Tibial artery (tissue), 4 donors: ENCODE measurements around the gene GPHA2.
A peak's percentile ranks its signal among the peaks of the same experiment; 100 is the strongest.

Experiments
- DNase-seq, 2 donors: peaks; one replicate each; pipeline ENCODE4 v3.0.0-alpha.2; 2019
- H3K27ac ChIP-seq, 2 donors: fragments of 200-600 bp; sonication (generic) in 1 of 2; 1 replicate in 1 of 2; 2 replicates in 1 of 2; pipeline ENCODE4 v1.5.1; 2018 to 2019; ENCODE audit warnings: mild to moderate bottlenecking in 1 of 2
- H3K27me3 ChIP-seq, 2 donors: fragments of 200-600 bp; sonication (generic) in 1 of 2; one replicate each; pipeline versions ENCODE4 v1.5.1 to v1.6.0; 2016 to 2019
- H3K36me3 ChIP-seq, 3 donors: fragments of 200-600 bp; sonication (generic) in 2 of 3; one replicate each; pipeline ENCODE4 v1.5.1; 2016 to 2019; ENCODE audit warnings: mild to moderate bottlenecking in 2 of 3
- H3K4me1 ChIP-seq, 4 donors: fragments of 200-600 bp; sonication (generic) in 2 of 4; 1 replicate in 3 of 4; 2 replicates in 1 of 4; pipeline ENCODE4 v1.5.1; 2016 to 2019
- H3K4me3 ChIP-seq, 2 donors: fragments of 200-600 bp; sonication (generic) in 1 of 2; 1 replicate in 1 of 2; 2 replicates in 1 of 2; pipeline ENCODE4 v1.5.1; 2018 to 2019; ENCODE audit warnings: mild to moderate bottlenecking in 2 of 2
- H3K9me3 ChIP-seq, 3 donors: fragments of 200-600 bp; sonication (generic) in 1 of 3; one replicate each; pipeline ENCODE4 v1.5.1; 2016 to 2019
- CTCF ChIP-seq, 2 experiments: fragments of 200-600 bp in 1 of 2; fragments of 450-650 bp in 1 of 2; IDR thresholded peaks; one replicate each; pipeline ENCODE4 v1.5.1; 2017 to 2019; ENCODE audit warnings: antibody characterized with exemption in 2 of 2, mild to moderate bottlenecking in 1 of 2, moderate library complexity in 1 of 2
- intact Hi-C: fragments of 100-400 bp; cut with DNase I; formaldehyde crosslinking; loops from one replicate; pipeline ENCODE4 v1.15.0; 2023; ENCODE audit warnings: low total_unique reads

The GPHA2 gene

DNA sequence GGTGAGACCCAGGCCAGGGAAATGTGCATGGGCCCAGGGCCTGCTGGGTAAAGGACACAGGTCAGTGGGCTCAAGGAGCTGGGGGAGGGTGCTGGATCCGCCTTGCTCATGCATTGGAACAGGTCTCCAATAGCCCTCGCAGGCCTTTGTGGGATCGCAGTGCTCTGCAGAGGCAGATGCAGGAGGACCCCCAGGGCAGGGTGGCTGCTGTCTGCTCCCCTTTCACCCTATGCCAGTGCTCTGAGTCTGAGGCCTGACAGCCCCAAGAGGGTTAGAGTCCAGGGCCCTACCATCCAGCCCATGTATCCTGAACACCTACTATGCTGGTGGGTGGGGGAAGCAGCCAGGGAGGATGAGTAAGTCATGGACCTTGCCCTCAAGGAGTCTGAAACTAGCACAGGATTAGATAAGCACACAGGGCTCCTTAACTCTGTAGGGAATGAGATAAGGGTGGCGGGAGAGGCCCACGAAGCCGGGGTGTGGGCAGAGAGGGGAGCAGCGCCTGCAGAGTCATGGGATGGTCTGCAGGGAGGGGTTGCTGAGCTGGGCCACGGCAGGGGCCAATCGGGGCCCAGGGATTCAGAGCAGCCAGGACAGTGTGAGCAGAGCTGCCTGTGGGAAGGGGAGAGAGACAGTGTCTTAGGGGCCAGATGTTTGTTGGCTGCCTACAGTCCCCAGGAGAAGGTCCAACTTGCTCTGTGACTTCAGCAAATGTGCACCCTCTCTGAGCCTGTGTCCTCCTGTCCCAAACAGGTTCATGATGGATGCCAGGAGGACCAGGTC, 46.8 kb downstream of the GPHA2 start:
- DNase-seq, result no peak
- Histone ChIP-seq H3K4me1 (peaks cover 0 to 21% (median 8%) of the 10 kb centered on the region in 4 donors), H3K27ac (no peak overlapping the region), H3K27me3 (no peaks in the 10 kb centered on the region), H3K9me3 (no peaks in the 10 kb centered on the region), H3K4me3 (no peak overlapping the region), H3K36me3 (no peaks in the 10 kb centered on the region)
- intact Hi-C loops, result loop anchor here (2.0 kb wide), 1 partner anchor 40 kb away; no protein-coding TSS in a partner anchor
- no peak for TF ChIP-seq CTCF (IDR thresholded peaks at IDR 0.05)

- Histone ChIP-seq H3K4me3 (peak overlapping the region; percentile 12 to 31), H3K36me3 (no peaks in the 10 kb centered on the region), H3K27me3 (no peaks in the 10 kb centered on the region), H3K27ac (peak overlapping the region in 1 of 2 donors; percentile 66), H3K4me1 (peaks cover 0 to 26% (median 8%) of the 10 kb centered on the region in 4 donors), H3K9me3 (no peaks in the 10 kb centered on the region)
- no peak for TF ChIP-seq CTCF (IDR thresholded peaks at IDR 0.05)
- no peak for DNase-seq
- intact Hi-C loops, result loop anchor here (2.0 kb wide), 1 partner anchor 40 kb away; no protein-coding TSS in a partner anchor
These were observed 47.3 kb downstream of the GPHA2 start for GRCh38 chr11:64888406-64888728.

DNA sequence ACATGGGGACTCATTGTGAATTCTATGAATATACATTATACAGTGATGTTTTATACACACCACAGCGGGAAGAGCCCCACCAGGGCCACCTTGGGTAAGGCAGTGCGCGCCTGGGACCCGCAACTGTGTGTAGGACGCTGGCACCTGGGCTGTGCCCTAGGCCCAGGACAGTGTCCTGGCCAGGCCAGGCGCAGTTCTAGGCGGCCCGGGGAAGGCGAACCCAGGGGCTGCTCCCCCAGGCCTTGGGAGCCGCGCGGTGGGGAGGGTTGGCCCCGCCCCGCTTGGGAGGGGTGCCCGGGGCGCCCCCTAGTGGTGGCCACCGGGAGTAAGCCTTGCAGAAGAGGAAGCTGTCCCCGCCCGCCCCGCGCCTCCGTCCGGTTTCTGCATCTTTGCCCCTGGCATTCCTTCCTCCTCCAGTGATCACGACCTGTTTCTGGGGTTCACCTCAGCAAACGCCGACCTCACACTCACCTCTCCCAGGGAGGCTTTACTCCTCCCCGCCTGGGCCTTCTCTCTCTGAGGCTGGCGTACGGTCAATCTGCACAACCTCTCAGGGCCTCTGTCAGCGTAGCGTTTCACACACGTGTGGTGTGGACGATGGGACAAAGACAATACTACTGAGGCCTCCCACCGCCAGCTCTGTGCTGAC, 47.8 kb downstream of the GPHA2 start:
- peak; percentile 59 to 87 for DNase-seq
- peak; percentile 95 to 99 for TF ChIP-seq CTCF (IDR thresholded peaks at IDR 0.05)
- H3K36me3 ChIP-seq, result no peaks in the 10 kb centered on the region
- no peaks in the 10 kb centered on the region for H3K9me3 ChIP-seq
- H3K4me3 ChIP-seq, result peak overlapping the region; percentile 12 to 31
- no peaks in the 10 kb centered on the region for H3K27me3 ChIP-seq
- intact Hi-C loops, result loop anchor here (2.0 kb wide), 1 partner anchor 39 kb away; no protein-coding TSS in a partner anchor
- peaks cover 0 to 31% (median 12%) of the 10 kb centered on the region in 4 donors for H3K4me1 ChIP-seq
- H3K27ac ChIP-seq, result peak overlapping the region; percentile 57 to 66

DNA sequence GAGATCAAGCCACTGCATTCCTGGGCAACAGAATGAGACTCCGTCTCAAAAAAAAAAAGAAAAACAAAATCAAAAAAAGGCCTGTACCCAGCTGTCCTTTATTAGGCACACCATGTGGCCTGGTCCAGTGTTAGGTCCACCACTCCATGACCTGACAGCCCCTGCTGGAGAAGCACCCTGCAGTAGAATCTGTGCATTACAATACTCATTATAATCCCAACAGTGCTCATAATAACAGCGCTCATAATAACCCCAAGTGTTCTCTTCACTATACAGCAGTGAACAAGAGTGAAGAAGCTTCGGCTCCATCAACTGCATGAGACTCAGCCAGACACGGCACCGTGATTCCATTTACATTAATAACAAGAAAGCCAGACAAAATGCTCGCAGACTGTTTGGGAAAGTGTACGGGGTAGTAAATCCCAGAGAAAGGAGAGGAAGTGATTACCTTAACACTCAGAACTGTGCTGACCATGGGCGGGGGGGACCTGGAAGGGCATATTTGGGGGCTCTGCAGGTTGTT, 48.4 kb downstream of the GPHA2 start:
- Histone ChIP-seq H3K4me1 (peaks cover 0 to 37% (median 17%) of the 10 kb centered on the region in 4 donors), H3K27ac (peak overlapping the region; percentile 57 to 66), H3K36me3 (no peaks in the 10 kb centered on the region), H3K27me3 (no peaks in the 10 kb centered on the region), H3K9me3 (no peaks in the 10 kb centered on the region), H3K4me3 (peak overlapping the region in 1 of 2 donors; percentile 31)
- no peak for TF ChIP-seq CTCF (IDR thresholded peaks at IDR 0.05)
- intact Hi-C loops, result no loop called here
- no peak for DNase-seq

DNA sequence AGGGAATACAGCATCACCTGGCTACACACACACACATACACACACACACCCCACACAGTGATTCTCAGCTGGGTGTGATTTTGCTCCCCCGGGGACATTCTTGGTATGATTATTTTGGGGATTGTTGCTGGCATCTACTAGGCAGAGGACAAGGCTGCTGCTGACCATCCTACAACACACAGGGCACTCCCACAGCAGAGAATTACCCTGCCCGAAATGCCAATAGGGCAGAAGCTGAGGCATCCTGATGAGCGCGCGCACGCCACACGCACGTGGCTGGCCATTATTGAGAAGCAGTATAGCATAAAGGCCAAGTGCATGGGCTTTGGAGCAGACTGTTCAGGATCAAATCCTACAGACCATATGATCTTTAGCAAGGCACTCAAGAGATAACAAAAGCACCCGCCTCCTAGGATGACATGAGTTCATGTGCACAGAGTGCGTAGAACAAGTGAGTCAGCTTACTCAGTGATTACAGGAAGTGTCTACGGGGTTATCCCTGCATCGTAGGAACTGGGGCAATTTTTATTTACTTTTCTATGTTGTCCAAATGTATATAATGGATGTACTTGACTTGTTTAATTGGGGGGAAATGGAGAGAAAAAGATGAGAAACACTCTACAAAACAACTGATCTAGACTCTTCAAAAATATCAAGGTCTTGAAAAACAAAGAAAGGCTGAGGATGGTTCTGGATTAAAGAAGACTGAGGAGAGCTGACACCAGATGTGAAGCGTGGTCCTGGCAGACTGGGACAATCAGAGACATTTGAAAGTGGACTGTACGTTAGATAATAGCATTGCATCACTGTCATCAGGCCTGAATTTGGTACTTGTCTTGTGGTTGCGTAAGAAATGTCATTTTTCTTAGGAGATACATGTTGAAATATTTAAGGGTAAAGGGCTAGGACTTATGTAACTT, 50.1 kb downstream of the GPHA2 start:
- no peak for TF ChIP-seq CTCF (IDR thresholded peaks at IDR 0.05)
- intact Hi-C loops, result no loop called here

More for the DNA sequence above, 50.1 kb downstream of the GPHA2 start:
- Histone ChIP-seq H3K9me3 (no peaks in the 10 kb centered on the region), H3K4me3 (no peak overlapping the region), H3K27ac (peak overlapping the region in 1 of 2 donors; percentile 97), H3K36me3 (no peaks in the 10 kb centered on the region), H3K27me3 (no peaks in the 10 kb centered on the region), H3K4me1 (peaks cover 0 to 53% (median 21%) of the 10 kb centered on the region in 4 donors)
- no peak for DNase-seq
